HepG2 (cell line): ENCODE results near the gene MRPS35.

Experiments used
- ATF3 ChIP-seq: sonication (generic); formaldehyde crosslinking; IDR thresholded peaks from 2 replicates; pipeline ENCODE4 v1.4.0; 2020; ENCODE audit warnings: missing genetic modification reagents
- GABPA ChIP-seq, 2 experiments: IDR thresholded peaks; 2 replicates each; pipeline ENCODE4 v1.6.1; 2011 to 2016; ENCODE audit warnings: low read depth in 2 of 2, low read length in 1 of 2, missing biosample characterization in 1 of 2, missing genetic modification characterization in 1 of 2
- HBP1 ChIP-seq: IDR thresholded peaks from 2 replicates; pipeline ENCODE4 v1.6.1; 2016; ENCODE audit warnings: low read depth, control low read depth
- IRF2 ChIP-seq: IDR thresholded peaks from 2 replicates; pipeline ENCODE4 v1.6.1; 2018; ENCODE audit warnings: missing genetic modification reagents, missing compliant biosample characterization
- MEF2D ChIP-seq: sonication (generic); formaldehyde crosslinking; IDR thresholded peaks from 2 replicates; pipeline ENCODE4 v1.5.1; 2020; ENCODE audit warnings: mild to moderate bottlenecking, missing genetic modification reagents
- TRIM24 ChIP-seq: sonication (generic); formaldehyde crosslinking; IDR thresholded peaks from 2 replicates; pipeline ENCODE4 v1.8.0; 2022; ENCODE audit warnings: mild to moderate bottlenecking, missing genetic modification reagents
- ZFP36 ChIP-seq: fragments of 150-350 bp; IDR thresholded peaks from 2 replicates; pipeline ENCODE4 v1.6.1; 2018; ENCODE audit warnings: borderline replicate concordance, low read length, low read depth; ENCODE audit not compliant: partially characterized antibody
- ZNF674 ChIP-seq: sonication (generic); formaldehyde crosslinking; IDR thresholded peaks from 2 replicates; pipeline ENCODE4 v1.5.0; 2020; ENCODE audit warnings: low read depth, mild to moderate bottlenecking, missing genetic modification reagents
- ZSCAN12 ChIP-seq: sonication (generic); formaldehyde crosslinking; IDR thresholded peaks from 2 replicates; pipeline ENCODE4 v1.9.0; 2021; ENCODE audit warnings: mild to moderate bottlenecking, missing genetic modification reagents

DNA sequence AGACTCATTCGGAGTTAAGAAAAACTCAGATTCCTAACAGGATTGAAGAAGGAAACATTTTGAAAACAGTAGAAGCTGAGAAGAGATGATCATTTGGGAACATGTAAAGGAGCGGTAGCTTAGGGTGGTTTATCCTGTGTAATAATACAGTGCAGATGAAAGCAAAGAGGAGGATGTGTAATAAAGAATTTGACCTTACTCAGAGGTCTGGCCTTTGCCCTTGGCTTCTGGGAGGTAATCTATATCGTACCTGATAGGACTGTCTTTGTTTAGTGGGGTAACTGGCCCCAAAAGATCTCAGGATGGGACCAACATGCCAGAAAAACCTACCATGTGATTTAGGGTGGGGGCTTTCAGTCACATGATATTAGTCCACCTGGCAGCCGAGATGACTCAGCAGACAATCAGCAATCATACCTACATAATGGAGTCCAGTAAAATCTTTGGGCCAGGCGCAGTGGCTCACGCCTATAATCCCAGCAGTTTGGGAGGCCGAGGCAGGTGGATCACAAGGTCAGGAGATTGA lies 46.1 kb downstream of the MRPS35 start:
- no peak for TF ChIP-seq ZFP36
- TF ChIP-seq GABPA (IDR thresholded peaks at IDR 0.05; ENCODE audit: low read depth, low read length), result no peak
- no peak for TF ChIP-seq GABPA (CRISPR knock-in tag; IDR thresholded peaks at IDR 0.05; ENCODE audit: low read depth)
- TF ChIP-seq TRIM24, result no peak
- TF ChIP-seq HBP1 (CRISPR knock-in tag), result no peak
- TF ChIP-seq ZSCAN12, result no peak
- TF ChIP-seq MEF2D (CRISPR knock-in tag), result no peak
- no peak for TF ChIP-seq IRF2
- no peak for TF ChIP-seq ZNF674 (CRISPR knock-in tag)
- no peak for TF ChIP-seq ATF3 (CRISPR knock-in tag)
